Immature natural killer cell (primary cell): ENCODE data around the gene BMP7. TPM values are rescaled to one million over a fixed set of nuclear protein-coding genes. Genes with fewer than 3 reads are reported as not detected.
"Not testable (repeated sequence)": the region's sequence is repeated elsewhere in the genome, so short reads cannot be mapped to it uniquely, and the experiment has no call there.

Experiments
- DNase-seq, 3 donors: peaks; one replicate each; pipeline ENCODE4 v3.0.0; 2022; ENCODE audit warnings: mixed read lengths in 1 of 3
- H3K27ac Mint-ChIP-seq, 6 donors: one replicate each; pipeline ENCODE4 v1.8.0; 2020; ENCODE audit warnings: mixed read lengths in 6 of 6, mild to moderate bottlenecking in 5 of 6, inconsistent platforms in 4 of 6, moderate library complexity in 3 of 6
- H3K27me3 Mint-ChIP-seq, 3 donors: one replicate each; pipeline ENCODE4 v1.8.0; 2020 to 2021; ENCODE audit warnings: low read depth in 3 of 3, mild to moderate bottlenecking in 3 of 3, mixed read lengths in 3 of 3, moderate library complexity in 3 of 3, inconsistent platforms in 1 of 3
- H3K36me3 Mint-ChIP-seq, 3 donors: one replicate each; pipeline ENCODE4 v1.8.0; 2020; ENCODE audit warnings: mixed read lengths in 3 of 3, inconsistent platforms in 2 of 3, mild to moderate bottlenecking in 2 of 3
- H3K4me1 Mint-ChIP-seq, 2 donors: one replicate each; pipeline ENCODE4 v1.8.0; 2020; ENCODE audit warnings: inconsistent platforms in 2 of 2, mild to moderate bottlenecking in 2 of 2, mixed read lengths in 2 of 2, moderate library complexity in 1 of 2
- H3K4me3 Mint-ChIP-seq, 5 donors: one replicate each; pipeline ENCODE4 v1.8.0; 2020; ENCODE audit warnings: mild to moderate bottlenecking in 5 of 5, mixed read lengths in 5 of 5, inconsistent platforms in 3 of 5, moderate library complexity in 3 of 5
- H3K9me3 Mint-ChIP-seq, 6 donors: one replicate each; pipeline ENCODE4 v1.8.0; 2020; ENCODE audit warnings: mild to moderate bottlenecking in 6 of 6, mixed read lengths in 6 of 6, inconsistent platforms in 4 of 6, moderate library complexity in 3 of 6
- polyA plus RNA-seq, 3 donors: library from polyadenylated mRNA; unstranded; fragments of 300-500 nt; fragmentation: Illumina TruSeq; gene quantifications; one replicate each; pipeline ENCODE4 v1.2.3, GENCODE V29; 2021

The BMP7 gene
- polyA plus RNA-seq, 3 donors from 2014 or later, result not detected

- DNase-seq, result no peak
- Mint-ChIP-seq H3K4me1 (no peaks in the 10 kb centered on the region), H3K9me3 (no peaks in the 10 kb centered on the region), H3K27me3 (peaks cover 0 to 2% (median 1%) of the 10 kb centered on the region in 3 donors), H3K27ac (no peak overlapping the region), H3K36me3 (no peaks in the 10 kb centered on the region), H3K4me3 (no peak overlapping the region)
Observed at GRCh38 chr20:57194154-57194553, 72.3 kb downstream of the BMP7 start.

GRCh38 chr20:57193094-57193493 lies 73.3 kb downstream of the BMP7 start:
- no peaks in the 10 kb centered on the region for H3K4me1 Mint-ChIP-seq
- no peak overlapping the region for H3K27ac Mint-ChIP-seq
- H3K9me3 Mint-ChIP-seq, result no peaks in the 10 kb centered on the region
- no peak overlapping the region for H3K4me3 Mint-ChIP-seq
- peaks cover 0 to 2% (median 1%) of the 10 kb centered on the region in 3 donors for H3K27me3 Mint-ChIP-seq
- DNase-seq, result no peak
- H3K36me3 Mint-ChIP-seq, result no peaks in the 10 kb centered on the region

GRCh38 chr20:57192311-57192710 lies 74.1 kb downstream of the BMP7 start:
- H3K36me3 Mint-ChIP-seq, result no peaks in the 10 kb centered on the region
- H3K4me1 Mint-ChIP-seq, result no peaks in the 10 kb centered on the region
- H3K9me3 Mint-ChIP-seq, result no peaks in the 10 kb centered on the region
- no peak for DNase-seq
- H3K4me3 Mint-ChIP-seq, result no peak overlapping the region
- H3K27ac Mint-ChIP-seq, result no peak overlapping the region
- peaks cover 0 to 2% (median 1%) of the 10 kb centered on the region in 3 donors for H3K27me3 Mint-ChIP-seq

- H3K4me1 Mint-ChIP-seq, H3K36me3 Mint-ChIP-seq, H3K27ac Mint-ChIP-seq, H3K9me3 Mint-ChIP-seq, H3K4me3 Mint-ChIP-seq, DNase-seq, H3K27me3 Mint-ChIP-seq: not testable (repeated sequence)
Observed at GRCh38 chr20:57191265-57191638, 75.2 kb downstream of the BMP7 start.

GRCh38 chr20:57190536-57191264 lies 75.7 kb downstream of the BMP7 start:
- Mint-ChIP-seq H3K36me3 (no peaks in the 10 kb centered on the region), H3K4me1 (no peaks in the 10 kb centered on the region), H3K4me3 (no peak overlapping the region), H3K27ac (no peak overlapping the region), H3K27me3 (peaks cover 0 to 2% (median 1%) of the 10 kb centered on the region in 3 donors), H3K9me3 (no peaks in the 10 kb centered on the region)
- no peak for DNase-seq

GRCh38 chr20:57189713-57190112 lies 76.7 kb downstream of the BMP7 start:
- Mint-ChIP-seq H3K36me3 (no peaks in the 10 kb centered on the region), H3K4me3 (no peak overlapping the region), H3K9me3 (no peaks in the 10 kb centered on the region), H3K27me3 (peaks cover 0 to 2% (median 1%) of the 10 kb centered on the region in 3 donors), H3K27ac (no peak overlapping the region), H3K4me1 (no peaks in the 10 kb centered on the region)
- DNase-seq, result no peak

GRCh38 chr20:57188576-57189079 lies 77.8 kb downstream of the BMP7 start:
- H3K36me3 Mint-ChIP-seq, result no peaks in the 10 kb centered on the region
- H3K9me3 Mint-ChIP-seq, result no peaks in the 10 kb centered on the region
- no peaks in the 10 kb centered on the region for H3K4me1 Mint-ChIP-seq
- peaks cover 0 to 3% (median 2%) of the 10 kb centered on the region in 3 donors for H3K27me3 Mint-ChIP-seq
- DNase-seq, result no peak
- no peak overlapping the region for H3K27ac Mint-ChIP-seq
- no peak overlapping the region for H3K4me3 Mint-ChIP-seq

- DNase-seq, result no peak
- Mint-ChIP-seq H3K27me3 (peaks cover 0 to 3% (median 2%) of the 10 kb centered on the region in 3 donors), H3K4me1 (no peaks in the 10 kb centered on the region), H3K9me3 (no peaks in the 10 kb centered on the region), H3K36me3 (no peaks in the 10 kb centered on the region), H3K27ac (no peak overlapping the region), H3K4me3 (no peak overlapping the region)
Observed at GRCh38 chr20:57188056-57188455, 78.4 kb downstream of the BMP7 start.

- no peak for DNase-seq
- Mint-ChIP-seq H3K9me3 (no peaks in the 10 kb centered on the region), H3K27me3 (peaks cover 0 to 3% (median 2%) of the 10 kb centered on the region in 3 donors), H3K4me3 (no peak overlapping the region), H3K4me1 (no peaks in the 10 kb centered on the region), H3K27ac (no peak overlapping the region), H3K36me3 (no peaks in the 10 kb centered on the region)
Observed at GRCh38 chr20:57187068-57187634, 79.3 kb downstream of the BMP7 start.

- Mint-ChIP-seq H3K27me3 (peaks cover 0 to 3% (median 2%) of the 10 kb centered on the region in 3 donors), H3K27ac (no peak overlapping the region), H3K9me3 (no peaks in the 10 kb centered on the region), H3K4me1 (no peaks in the 10 kb centered on the region), H3K36me3 (no peaks in the 10 kb centered on the region), H3K4me3 (no peak overlapping the region)
- DNase-seq, result no peak
Observed at GRCh38 chr20:57186192-57186591, 80.2 kb downstream of the BMP7 start.

- H3K36me3 Mint-ChIP-seq, result no peaks in the 10 kb centered on the region
- H3K4me3 Mint-ChIP-seq, result no peak overlapping the region
- no peak overlapping the region for H3K27ac Mint-ChIP-seq
- no peak for DNase-seq
- H3K9me3 Mint-ChIP-seq, result no peaks in the 10 kb centered on the region
- no peaks in the 10 kb centered on the region for H3K4me1 Mint-ChIP-seq
- H3K27me3 Mint-ChIP-seq, result peaks cover 0 to 3% (median 2%) of the 10 kb centered on the region in 3 donors
Observed at GRCh38 chr20:57185188-57185743, 81.2 kb downstream of the BMP7 start.

GRCh38 chr20:57183457-57184009 lies 82.9 kb downstream of the BMP7 start:
- no peak for DNase-seq
- Mint-ChIP-seq H3K4me1 (no peaks in the 10 kb centered on the region), H3K4me3 (no peak overlapping the region), H3K27me3 (peaks cover 0 to 2% (median 2%) of the 10 kb centered on the region in 3 donors), H3K36me3 (no peaks in the 10 kb centered on the region), H3K27ac (no peak overlapping the region), H3K9me3 (no peaks in the 10 kb centered on the region)

- no peak for DNase-seq
- Mint-ChIP-seq H3K4me1 (no peaks in the 10 kb centered on the region), H3K9me3 (no peaks in the 10 kb centered on the region), H3K27ac (no peak overlapping the region), H3K27me3 (peaks cover 2 to 4% (median 3%) of the 10 kb centered on the region in 3 donors), H3K36me3 (no peaks in the 10 kb centered on the region), H3K4me3 (no peak overlapping the region)
Observed at GRCh38 chr20:57181639-57182038, 84.8 kb downstream of the BMP7 start.

- H3K4me1 Mint-ChIP-seq, result no peaks in the 10 kb centered on the region
- peaks cover under 1 to 4% (median 3%) of the 10 kb centered on the region in 3 donors for H3K27me3 Mint-ChIP-seq
- H3K4me3 Mint-ChIP-seq, result no peak overlapping the region
- no peak overlapping the region for H3K27ac Mint-ChIP-seq
- H3K36me3 Mint-ChIP-seq, result no peaks in the 10 kb centered on the region
- no peak for DNase-seq
- no peaks in the 10 kb centered on the region for H3K9me3 Mint-ChIP-seq
Observed at GRCh38 chr20:57180954-57181353, 85.5 kb downstream of the BMP7 start.
